ENCODE measurements around the gene ATPAF2. TPM values are rescaled to one million over a fixed set of nuclear protein-coding genes. Genes with fewer than 3 reads are reported as not detected.

Gene ATPAF2
- total RNA-seq, 4 donors from 2014 or later, result 7.9 to 166 (median 20.6) TPM

GRCh38 chr17:18004884-18005305, 34.1 kb downstream of the ATPAF2 start:
- TF ChIP-seq CTCF (IDR thresholded peaks at IDR 0.05) (no peak), POLR2A (IDR thresholded peaks at IDR 0.05) (no peak)
- Histone ChIP-seq H3K27ac (no peak overlapping the region), H3K36me3 (no peaks in the 10 kb centered on the region), H3K27me3 (no peaks in the 10 kb centered on the region), H3K9me3 (no peaks in the 10 kb centered on the region), H3K4me3 (no peak overlapping the region), H3K4me1 (no peaks in the 10 kb centered on the region)
- no peak for DNase-seq
- intact Hi-C loops (cut with DNase I; ENCODE audit: low total_unique reads), result no loop called here

GRCh38 chr17:18004345-18004744, 34.6 kb downstream of the ATPAF2 start:
- H3K9me3 ChIP-seq, result no peaks in the 10 kb centered on the region
- no peak for DNase-seq
- no peaks in the 10 kb centered on the region for H3K36me3 ChIP-seq
- no peaks in the 10 kb centered on the region for H3K4me1 ChIP-seq
- H3K4me3 ChIP-seq, result no peak overlapping the region
- H3K27ac ChIP-seq, result no peak overlapping the region
- intact Hi-C loops (cut with DNase I; ENCODE audit: low total_unique reads), result no loop called here
- TF ChIP-seq CTCF (IDR thresholded peaks at IDR 0.05) (no peak), POLR2A (IDR thresholded peaks at IDR 0.05) (no peak)
- no peaks in the 10 kb centered on the region for H3K27me3 ChIP-seq

GRCh38 chr17:18002171-18002570, 36.8 kb downstream of the ATPAF2 start:
- Histone ChIP-seq H3K27ac (no peak overlapping the region), H3K9me3 (no peaks in the 10 kb centered on the region), H3K36me3 (no peaks in the 10 kb centered on the region), H3K4me3 (no peak overlapping the region), H3K27me3 (no peaks in the 10 kb centered on the region), H3K4me1 (no peaks in the 10 kb centered on the region)
- no peak for DNase-seq
- no peak for TF ChIP-seq CTCF (IDR thresholded peaks at IDR 0.05)
- no peak for TF ChIP-seq POLR2A (IDR thresholded peaks at IDR 0.05)
- intact Hi-C loops (cut with DNase I; ENCODE audit: low total_unique reads), result no loop called here

- Histone ChIP-seq H3K9me3 (no peaks in the 10 kb centered on the region), H3K4me3 (no peak overlapping the region), H3K27me3 (no peaks in the 10 kb centered on the region), H3K36me3 (no peaks in the 10 kb centered on the region), H3K4me1 (no peaks in the 10 kb centered on the region), H3K27ac (no peak overlapping the region)
- DNase-seq, result no peak
- TF ChIP-seq CTCF (IDR thresholded peaks at IDR 0.05) (no peak), POLR2A (IDR thresholded peaks at IDR 0.05) (no peak)
- intact Hi-C loops (cut with DNase I; ENCODE audit: low total_unique reads), result no loop called here
These were observed 38.9 kb downstream of the ATPAF2 start for GRCh38 chr17:18000030-18000408.

- Histone ChIP-seq H3K27me3 (no peaks in the 10 kb centered on the region), H3K4me1 (no peaks in the 10 kb centered on the region), H3K4me3 (no peak overlapping the region), H3K27ac (no peak overlapping the region), H3K9me3 (no peaks in the 10 kb centered on the region), H3K36me3 (no peaks in the 10 kb centered on the region)
- intact Hi-C loops (cut with DNase I; ENCODE audit: low total_unique reads), result no loop called here
- no peak for DNase-seq
- TF ChIP-seq POLR2A (IDR thresholded peaks at IDR 0.05), result no peak
- TF ChIP-seq CTCF (IDR thresholded peaks at IDR 0.05), result no peak
These were observed 39.5 kb downstream of the ATPAF2 start for GRCh38 chr17:17999364-18000029.
